Right hindlimb (tissue), 1 donor: Measurements from ENCODE around the gene ISG15.
"Not testable (repeated sequence)": the region's sequence is repeated elsewhere in the genome, so short reads cannot be mapped to it uniquely, and the experiment has no call there.

Experiments used
- DNase-seq: peaks from one replicate; pipeline ENCODE4 v3.0.0-alpha.2; 2018

Gene ISG15

GRCh38 chr1:995665-996633, 17.3 kb upstream of the ISG15 start:
- no peak for DNase-seq

DNA sequence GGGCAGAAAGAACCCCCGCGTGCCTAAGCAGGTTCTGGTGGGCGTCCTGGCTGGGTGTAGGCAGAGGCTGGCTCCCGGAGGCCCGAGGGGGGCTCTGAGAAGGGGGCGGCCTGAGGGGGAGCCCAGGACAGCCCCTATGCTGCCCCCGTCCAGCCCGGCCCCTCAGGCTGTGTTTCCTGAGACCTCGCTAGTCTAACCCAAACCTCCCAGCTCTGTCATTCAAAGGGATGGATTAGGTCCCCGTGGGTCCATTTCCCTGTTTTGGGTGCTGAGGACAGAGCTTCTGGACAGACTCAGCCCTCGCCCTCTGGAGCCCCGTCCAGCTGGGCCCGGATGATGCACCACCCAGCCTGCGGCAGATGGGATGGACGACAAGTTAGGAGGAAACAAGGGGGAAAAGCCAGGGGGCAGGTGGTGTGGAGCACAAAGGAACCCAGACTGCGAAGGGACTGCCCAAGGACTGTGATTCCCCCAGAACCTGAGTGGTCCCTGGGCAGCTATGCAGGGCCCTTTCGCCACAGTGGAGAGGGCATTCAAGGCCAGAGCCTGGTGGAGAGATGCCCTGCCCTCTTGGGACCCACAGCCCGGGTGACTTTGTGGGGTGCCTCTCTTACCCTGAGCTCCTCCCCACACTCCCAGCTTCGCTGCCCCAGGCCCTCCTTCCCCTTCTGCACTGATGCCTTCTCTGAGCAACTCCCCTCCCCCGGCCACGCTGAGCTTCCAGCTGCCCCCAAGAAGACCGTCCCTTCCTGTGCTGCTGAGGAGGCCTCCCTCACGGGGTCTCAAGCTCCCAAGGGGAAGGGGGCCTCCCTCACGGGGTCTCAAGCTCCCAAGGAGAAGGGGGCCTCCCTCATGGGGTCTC, 16.2 kb upstream of the ISG15 start:
- DNase-seq: peak; percentile 31

DNA sequence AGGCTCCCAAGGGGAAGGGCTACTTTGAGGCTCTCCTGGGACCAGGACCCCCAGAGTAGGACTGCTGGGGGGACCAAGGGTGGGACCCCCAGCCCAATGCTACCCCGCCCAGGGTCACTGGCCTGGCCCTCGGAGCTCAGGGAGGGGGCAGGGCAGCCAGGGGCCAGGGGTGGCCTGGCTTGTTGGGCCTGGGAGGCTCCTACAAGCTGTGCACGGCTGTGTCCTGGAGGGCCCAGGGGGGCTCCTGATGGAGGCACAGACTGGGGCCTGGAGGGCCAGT, 15.6 kb upstream of the ISG15 start:
- peak; percentile 46 for DNase-seq

DNA sequence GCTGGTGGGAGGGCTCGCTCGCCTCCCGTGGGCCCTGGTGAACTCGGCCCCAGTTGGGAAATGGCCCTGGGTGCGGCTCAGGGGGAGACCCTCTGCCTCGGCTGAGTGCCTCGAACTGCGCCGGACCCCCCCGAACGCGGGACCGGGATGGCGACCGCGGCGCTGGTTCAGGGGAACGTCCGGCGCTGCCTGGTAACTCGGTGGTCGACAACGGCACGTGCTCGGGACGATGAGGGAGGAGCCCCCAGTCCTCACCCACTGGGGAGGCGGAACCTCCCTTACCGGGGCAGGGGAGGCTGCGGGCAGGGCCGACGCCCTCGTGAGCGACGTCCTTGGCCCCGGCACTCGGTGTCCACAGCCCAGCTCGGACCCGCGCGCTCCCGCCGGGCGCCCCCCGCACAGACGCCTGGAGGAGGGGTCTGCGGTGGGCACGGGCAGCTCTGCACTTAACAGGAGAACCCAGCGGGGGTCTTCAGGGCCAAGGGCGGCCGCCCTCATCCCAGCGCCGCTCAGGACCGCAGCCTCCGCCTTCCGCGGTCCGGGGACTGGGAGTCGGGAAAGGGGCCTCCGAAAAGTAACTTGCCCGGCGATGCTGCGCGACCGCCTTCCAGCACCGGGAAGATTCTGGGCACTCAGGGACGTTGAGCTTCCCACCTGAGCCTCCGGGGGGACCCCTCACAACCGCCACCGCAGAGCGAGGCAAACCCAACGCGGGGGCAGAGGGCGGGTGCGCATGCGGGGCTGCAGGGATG, 15.1 kb upstream of the ISG15 start:
- DNase-seq: peak; percentile 57

DNA sequence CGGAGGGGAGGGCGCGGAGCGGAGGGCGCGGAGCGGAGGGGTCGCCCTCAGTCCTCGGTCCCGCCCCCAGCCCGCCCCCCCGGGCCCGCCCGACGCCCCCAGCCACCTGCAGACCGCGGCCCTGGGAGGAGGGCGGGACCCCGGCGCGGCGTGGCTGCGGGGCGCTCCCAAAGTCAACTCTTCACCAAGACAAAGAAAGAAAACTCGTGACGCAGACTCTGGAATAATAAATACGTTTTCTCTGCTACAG, 14.6 kb upstream of the ISG15 start:
- peak; percentile 48 for DNase-seq

DNA sequence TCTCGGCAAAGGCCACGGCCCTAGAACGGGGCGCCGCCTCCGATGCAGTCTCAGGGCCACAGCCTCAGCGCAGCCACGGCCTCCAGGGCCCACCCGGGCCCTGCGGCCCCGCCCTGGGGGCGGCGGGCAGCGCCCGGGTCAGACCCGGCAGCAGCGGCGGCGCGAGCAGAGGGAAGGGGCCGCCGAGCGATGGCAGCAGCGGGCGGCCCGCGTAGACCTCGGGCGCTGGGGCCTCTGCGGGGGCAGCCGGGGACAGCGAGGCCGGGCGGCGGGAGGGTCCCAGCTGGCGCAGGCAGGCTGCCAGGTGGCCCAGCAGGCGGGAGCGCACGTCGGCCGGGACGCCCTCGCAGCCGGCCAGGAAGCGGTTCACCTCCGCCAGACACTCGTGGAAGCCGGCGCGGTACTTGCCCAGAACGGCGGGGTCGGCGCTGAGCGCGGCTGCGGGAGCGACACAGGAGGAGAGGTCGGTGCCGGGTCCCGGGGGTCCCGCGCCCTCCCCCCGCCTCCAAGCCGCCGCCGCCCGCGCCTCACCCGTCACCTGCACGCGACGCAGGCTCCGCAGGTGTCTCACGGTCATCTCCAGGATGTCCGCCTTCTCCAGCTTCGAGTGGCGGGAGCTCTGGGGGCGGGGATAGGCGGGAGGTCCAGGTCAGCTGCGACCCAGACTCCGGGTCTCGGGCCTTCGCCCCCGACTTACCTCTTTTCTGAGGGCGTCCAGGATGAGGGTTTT, 14.1 kb upstream of the ISG15 start:
- DNase-seq: peak; percentile 65

GRCh38 chr1:999725-1000356, 13.5 kb upstream of the ISG15 start, which contains the start of gene HES4:
TSS of gene HES4 (minus strand) at chr1:1000097. CDS start at chr1:999973, 124 bp downstream.
- DNase-seq: peak; percentile 94

- peak; percentile 91 for DNase-seq
Measured at GRCh38 chr1:1000357-1001056, 12.8 kb upstream of the ISG15 start.

DNA sequence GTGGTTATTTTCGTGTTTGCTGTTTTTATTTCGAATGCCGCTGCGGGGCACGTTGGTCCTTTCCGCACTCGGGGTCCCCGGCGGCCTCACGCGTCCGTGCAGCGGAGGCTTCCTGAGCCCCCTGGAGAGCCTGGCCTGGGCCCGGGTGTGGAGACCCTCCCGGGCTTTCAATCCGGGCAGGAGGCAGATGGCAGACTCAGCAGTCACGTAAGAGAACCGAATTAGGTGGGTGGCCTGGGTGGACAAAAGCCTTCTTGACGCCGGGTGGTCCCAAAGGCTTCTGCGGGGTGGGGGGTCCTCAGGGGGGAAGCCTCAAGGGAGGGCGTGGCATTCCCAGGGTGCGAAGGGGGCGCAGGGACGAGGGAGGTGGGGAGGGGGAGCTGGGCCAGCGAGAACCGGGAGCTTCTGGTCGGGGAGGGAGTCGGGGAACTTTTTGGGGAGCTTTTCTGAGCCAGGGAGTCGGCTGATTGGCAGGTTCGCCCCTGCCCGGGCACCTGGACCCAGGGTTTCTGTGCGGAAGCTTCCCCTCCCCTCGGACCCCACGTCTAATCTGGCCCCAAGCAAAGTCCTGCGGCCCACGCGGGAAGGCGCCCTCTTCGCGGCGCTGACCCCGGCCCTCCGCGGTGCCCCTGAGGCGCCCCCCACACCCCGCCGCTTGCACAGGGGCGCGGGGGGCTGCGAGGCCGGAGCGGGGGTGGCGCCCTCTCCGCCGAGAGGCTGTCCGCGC, 12.1 kb upstream of the ISG15 start:
- peak; percentile 42 for DNase-seq

- no peak for DNase-seq
Measured at GRCh38 chr1:1003618-1004419, 9.5 kb upstream of the ISG15 start.

DNA sequence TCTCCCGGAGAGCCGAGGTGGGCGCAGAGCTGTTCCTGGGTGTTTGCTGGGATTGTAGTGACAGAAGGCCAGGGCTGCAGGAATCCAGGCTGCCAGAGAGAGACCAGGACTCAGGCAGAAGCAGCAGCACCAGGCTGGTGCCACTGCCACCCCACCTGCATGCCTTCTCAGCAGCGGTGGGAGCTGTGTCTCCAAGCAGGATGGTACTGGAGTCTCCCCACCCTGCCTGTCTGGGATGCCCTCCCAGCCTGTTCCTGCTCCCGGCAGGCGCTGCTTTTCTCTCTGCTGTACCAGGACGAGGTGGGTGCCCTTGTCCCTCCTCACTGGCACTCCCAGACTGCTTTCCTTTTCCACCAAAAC, 8.9 kb upstream of the ISG15 start:
- no peak for DNase-seq

DNA sequence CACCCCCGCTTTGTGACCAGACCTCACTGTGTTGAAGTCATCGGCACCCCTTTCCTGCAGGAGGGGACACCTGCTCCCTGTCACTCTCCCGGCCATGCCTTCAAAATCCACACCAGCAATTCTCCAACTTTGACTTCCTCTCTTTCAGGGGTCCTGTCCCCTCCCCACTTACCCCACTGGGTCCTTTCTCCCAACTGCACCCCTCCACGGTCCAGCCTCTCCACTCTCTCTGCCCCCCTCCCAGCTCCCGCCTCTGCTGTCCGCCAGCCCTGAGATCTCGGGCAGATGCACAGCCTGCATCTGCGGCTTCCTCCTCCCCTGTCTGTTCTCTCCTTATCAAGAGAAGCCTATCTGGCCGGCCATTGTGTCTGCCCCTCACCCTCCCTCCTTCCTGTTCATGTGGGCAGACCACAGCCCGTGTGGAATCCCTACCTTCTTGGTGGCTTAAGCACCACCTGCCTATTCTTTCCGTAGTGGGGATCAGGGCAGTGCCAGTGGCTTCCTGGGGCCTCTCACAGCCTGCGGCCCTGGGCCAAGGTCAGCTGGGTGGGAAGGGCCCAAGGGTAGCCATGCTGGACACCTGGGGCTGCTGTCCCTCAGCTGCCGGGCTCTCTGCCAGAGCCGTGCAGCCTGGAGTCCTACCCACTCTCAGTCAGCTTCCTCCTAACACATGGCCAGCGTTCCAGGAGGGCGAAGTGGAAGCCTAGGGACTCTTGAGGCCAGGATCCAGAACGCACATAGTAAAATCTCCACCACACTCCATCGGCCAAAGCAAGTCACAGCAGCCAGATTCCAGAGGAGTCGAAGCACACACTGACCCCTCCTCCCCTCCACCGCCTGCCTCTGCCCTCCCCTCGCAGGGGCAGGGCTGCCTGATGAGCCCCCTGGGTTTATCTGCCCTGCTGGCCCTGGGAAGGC, 8.3 kb upstream of the ISG15 start:
- DNase-seq: peak; percentile 67

GRCh38 chr1:1005774-1006304, 7.5 kb upstream of the ISG15 start:
- DNase-seq: peak; percentile 20

GRCh38 chr1:1006305-1007159, 6.8 kb upstream of the ISG15 start:
- peak; percentile 20 for DNase-seq

DNA sequence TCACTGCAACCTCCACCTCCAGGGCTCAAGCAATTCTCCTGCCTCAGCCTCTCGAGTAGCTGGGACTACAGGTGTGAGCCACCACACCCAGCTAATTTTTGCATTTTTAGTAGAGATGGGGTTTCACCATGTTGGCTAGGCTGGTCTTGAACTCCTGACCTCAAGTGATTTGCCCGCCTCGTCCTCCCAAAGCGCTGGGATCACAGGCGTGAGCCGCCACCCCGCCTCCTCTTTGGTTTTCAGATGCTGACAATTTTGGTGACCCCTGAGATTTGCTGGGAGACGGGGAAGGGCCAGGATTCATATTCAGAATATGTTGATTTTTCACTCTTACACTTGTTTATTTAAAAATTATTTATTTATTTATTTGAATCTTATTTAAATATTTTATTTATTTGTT, 3.2 kb upstream of the ISG15 start:
- DNase-seq: not testable (repeated sequence)

DNA sequence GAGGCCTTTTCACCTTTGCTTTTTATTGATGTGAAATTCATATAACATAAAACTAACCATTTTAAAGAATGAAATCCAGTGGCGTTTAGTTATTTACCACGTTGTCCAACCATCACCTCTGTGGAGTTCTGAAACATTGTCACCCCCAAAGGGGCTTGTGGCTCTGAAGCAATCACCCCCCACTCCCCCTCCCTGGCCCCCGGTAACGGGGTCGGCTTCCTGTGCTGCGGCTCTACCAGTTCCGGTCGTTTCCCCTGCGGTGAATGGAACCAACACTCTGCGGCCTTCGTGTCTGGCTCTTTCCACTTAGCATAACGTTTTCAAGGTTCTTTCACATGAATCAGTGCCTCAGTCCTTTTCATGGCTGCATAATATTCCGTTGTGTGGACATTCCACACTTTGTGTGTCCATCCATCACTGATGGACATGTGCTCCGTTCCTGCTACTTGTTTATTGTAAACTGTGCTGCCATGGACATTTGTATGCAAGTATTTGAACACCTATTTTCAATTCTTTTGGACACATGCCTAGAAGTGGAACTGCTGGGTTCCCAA, 1.8 kb upstream of the ISG15 start:
- no peak for DNase-seq

GRCh38 chr1:1012736-1013104, 577 bp upstream of the ISG15 start:
- not testable (repeated sequence) for DNase-seq
